Activated naive CD4-positive, alpha-beta T cell treated with anti-CD3 and anti-CD28 coated beads, Interleukin-2, amount 50 U/mL, for 24 hours (primary cell): ENCODE measurements around the gene ZNF562.

Experiments used
- H3K27ac Mint-ChIP-seq: one replicate; pipeline ENCODE4 v1.8.0; 2021; ENCODE audit warnings: mild to moderate bottlenecking, mixed read lengths
- H3K27me3 Mint-ChIP-seq: one replicate; pipeline ENCODE4 v1.8.0; 2021; ENCODE audit warnings: mixed read lengths
- H3K36me3 Mint-ChIP-seq: one replicate; pipeline ENCODE4 v1.8.0; 2021; ENCODE audit warnings: mixed read lengths
- H3K4me1 Mint-ChIP-seq: one replicate; pipeline ENCODE4 v1.8.0; 2021; ENCODE audit warnings: mixed read lengths
- H3K4me3 Mint-ChIP-seq: one replicate; pipeline ENCODE4 v1.8.0; 2021; ENCODE audit warnings: mild to moderate bottlenecking, mixed read lengths
- H3K9me3 Mint-ChIP-seq: one replicate; pipeline ENCODE4 v1.8.0; 2021; ENCODE audit warnings: mixed read lengths

The ZNF562 gene

DNA sequence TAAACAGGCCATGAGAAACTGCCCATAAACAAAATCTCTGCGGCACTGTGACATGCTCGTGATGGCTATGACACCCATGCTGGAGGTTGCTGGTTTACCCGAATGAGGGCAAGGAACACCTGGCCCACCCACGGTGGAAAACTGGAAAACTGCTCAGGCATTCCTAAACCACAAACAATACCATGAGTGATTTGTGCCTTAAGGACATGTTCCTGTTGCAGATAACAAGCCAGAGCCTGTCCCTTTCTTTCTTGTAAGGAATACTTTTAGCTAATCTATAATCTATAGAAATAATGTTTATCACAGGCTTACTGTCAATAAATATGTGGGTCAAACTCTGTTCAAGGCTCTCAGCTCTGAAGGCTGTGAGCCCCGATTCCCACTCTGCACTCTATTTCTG is 66.0 kb downstream of the ZNF562 start:
- Mint-ChIP-seq H3K9me3 (no peaks in the 10 kb centered on the region), H3K4me3 (no peak overlapping the region), H3K27ac (no peak overlapping the region), H3K4me1 (no peaks in the 10 kb centered on the region), H3K27me3 (no peaks in the 10 kb centered on the region), H3K36me3 (peaks cover 54% of the 10 kb centered on the region)

- peaks cover 5% of the 10 kb centered on the region for H3K27me3 Mint-ChIP-seq
- no peak overlapping the region for H3K27ac Mint-ChIP-seq
- no peaks in the 10 kb centered on the region for H3K4me1 Mint-ChIP-seq
- peaks cover 6% of the 10 kb centered on the region for H3K9me3 Mint-ChIP-seq
- H3K36me3 Mint-ChIP-seq = peaks cover 3% of the 10 kb centered on the region
- H3K4me3 Mint-ChIP-seq = no peak overlapping the region
Measured at GRCh38 chr19:9597027-9597426, 77.9 kb downstream of the ZNF562 start.
